ENCODE results near the gene CYP2D6. TPM values are rescaled to one million over a fixed set of nuclear protein-coding genes. Genes with fewer than 3 reads are reported as not detected.

The CYP2D6 gene
- total and polyA plus RNA-seq, 10 of the 15 experiments (the other 5 are each of a cell fraction or from before 2014, with no cell fraction given) = 0.08 to 1.4 (median 0.39) TPM

- 0 out of 2 replicates have a peak, but pooled peaks have one; percentile 4 for TF ChIP-seq MEF2A (IDR thresholded peaks at IDR 0.05; ENCODE audit: insufficient read depth, low read depth, low read length)
- TF ChIP-seq MXI1 (IDR thresholded peaks at IDR 0.05; ENCODE audit: low read depth, low read length) = peak; percentile 77; the same call in 1 of the 2 replicates
- TF ChIP-seq REST (IDR thresholded peaks at IDR 0.05; ENCODE audit: low read depth, low read length) = peak; percentile 34; the same call in 1 of the 2 replicates
- no peak for TF ChIP-seq TCF12 (IDR thresholded peaks at IDR 0.05; ENCODE audit: low read depth, low read length)
- TF ChIP-seq CHD1 (IDR thresholded peaks at IDR 0.05; ENCODE audit: low read depth, low read length) = 0 out of 2 replicates have a peak, but pooled peaks have one; percentile 90
- TF ChIP-seq BHLHE40 (IDR thresholded peaks at IDR 0.05; ENCODE audit: borderline replicate concordance in 1 of 2, low read depth in 2 of 2, low read length in 1 of 2) = peak; percentile 90 to 95
- TF ChIP-seq SKIL (IDR thresholded peaks at IDR 0.05; ENCODE audit: low read depth, poor library complexity, severe bottlenecking) = no peak
- no peak for TF ChIP-seq ATF3 (IDR thresholded peaks at IDR 0.05; ENCODE audit: borderline replicate concordance, extremely low read depth, low read depth, low read length)
- no peak for TF ChIP-seq ZNF24 (IDR thresholded peaks at IDR 0.05)
- no peak for TF ChIP-seq BCLAF1 (IDR thresholded peaks at IDR 0.05)
- TF ChIP-seq SP1 (IDR thresholded peaks at IDR 0.05; ENCODE audit: low read depth, low read length) = peak; percentile 95
- TF ChIP-seq RB1 (IDR thresholded peaks at IDR 0.05; ENCODE audit: borderline replicate concordance) = peak; percentile 58; the same call in 1 of the 2 replicates
- TF ChIP-seq NR2F1 (conservative IDR thresholded peaks at IDR 0.05) = peak; percentile 70; the same call in 1 of the 2 replicates
- no peak for TF ChIP-seq BCL11A (IDR thresholded peaks at IDR 0.05; ENCODE audit: low read depth, low read length)
- TF ChIP-seq POLR2AphosphoS5 (IDR thresholded peaks at IDR 0.05; ENCODE audit: low read length) = peak; percentile 87
- TF ChIP-seq HSF1 (IDR thresholded peaks at IDR 0.05; ENCODE audit: low read depth, low read length) = no peak
- no peak for TF ChIP-seq ZNF384 (IDR thresholded peaks at IDR 0.05; ENCODE audit: borderline replicate concordance, low read depth, low read length)
- TF ChIP-seq HDAC6 (IDR thresholded peaks at IDR 0.05; ENCODE audit: unreplicated experiment) = peak; percentile 29
These were observed 51.0 kb downstream of the CYP2D6 start, which contains the start of gene SMDT1 (continued) for GRCh38 chr22:42079319-42080251.

All from GM12878 (cell line).